Nephron progenitor cell (in vitro differentiated cells): ENCODE measurements around the gene PRKAG2.

ENCODE experiments used
- DNase-seq: peaks from one replicate; pipeline ENCODE4 v3.0.0; 2021
- H3K27ac Mint-ChIP-seq: 2 replicates; pipeline ENCODE4 v1.8.0; 2021; ENCODE audit warnings: mild to moderate bottlenecking, moderate library complexity, mixed read lengths
- H3K27me3 Mint-ChIP-seq: 2 replicates; pipeline ENCODE4 v1.8.0; 2021; ENCODE audit warnings: mild to moderate bottlenecking, low read depth, mixed read lengths; ENCODE audit not compliant: poor library complexity
- H3K36me3 Mint-ChIP-seq: 2 replicates; pipeline ENCODE4 v1.8.0; 2021; ENCODE audit warnings: low read depth, mixed read lengths
- H3K4me1 Mint-ChIP-seq: 2 replicates; pipeline ENCODE4 v1.8.0; 2021; ENCODE audit warnings: mixed read lengths
- H3K4me3 Mint-ChIP-seq: 2 replicates; pipeline ENCODE4 v1.8.0; 2021; ENCODE audit warnings: mild to moderate bottlenecking, moderate library complexity, mixed read lengths
- H3K9me3 Mint-ChIP-seq: 2 replicates; pipeline ENCODE4 v1.8.0; 2021; ENCODE audit warnings: mild to moderate bottlenecking, moderate library complexity, mixed read lengths
- CTCF ChIP-seq: fragments of 200-600 bp; sonication (generic); IDR thresholded peaks from 2 replicates; pipeline ENCODE4 v1.5.0; 2021; ENCODE audit warnings: antibody characterized with exemption

Gene PRKAG2

GRCh38 chr7:151694828-151695580 lies 181.9 kb downstream of the PRKAG2 start:
- TF ChIP-seq CTCF, result no peak
- Mint-ChIP-seq H3K36me3 (no peaks in the 10 kb centered on the region), H3K9me3 (no peaks in the 10 kb centered on the region), H3K27me3 (peaks cover 5% of the 10 kb centered on the region), H3K4me3 (no peak overlapping the region), H3K27ac (no peak overlapping the region), H3K4me1 (peaks cover 69% of the 10 kb centered on the region)
- DNase-seq, result no peak

GRCh38 chr7:151694441-151694827 lies 182.5 kb downstream of the PRKAG2 start:
- Mint-ChIP-seq H3K9me3 (no peaks in the 10 kb centered on the region), H3K4me3 (no peak overlapping the region), H3K27me3 (peaks cover 5% of the 10 kb centered on the region), H3K27ac (no peak overlapping the region), H3K4me1 (peaks cover 69% of the 10 kb centered on the region), H3K36me3 (no peaks in the 10 kb centered on the region)
- TF ChIP-seq CTCF, result no peak
- DNase-seq, result no peak

- Mint-ChIP-seq H3K4me1 (peaks cover 62% of the 10 kb centered on the region), H3K4me3 (no peak overlapping the region), H3K27me3 (peaks cover 5% of the 10 kb centered on the region), H3K27ac (no peak overlapping the region), H3K36me3 (no peaks in the 10 kb centered on the region), H3K9me3 (no peaks in the 10 kb centered on the region)
- no peak for TF ChIP-seq CTCF
- no peak for DNase-seq
These were observed 183.8 kb downstream of the PRKAG2 start for GRCh38 chr7:151693140-151693539.

- no peaks in the 10 kb centered on the region for H3K9me3 Mint-ChIP-seq
- H3K4me1 Mint-ChIP-seq, result peaks cover 63% of the 10 kb centered on the region
- peaks cover 6% of the 10 kb centered on the region for H3K27me3 Mint-ChIP-seq
- no peak overlapping the region for H3K4me3 Mint-ChIP-seq
- no peaks in the 10 kb centered on the region for H3K36me3 Mint-ChIP-seq
- DNase-seq, result peak; percentile 29
- TF ChIP-seq CTCF, result no peak
- no peak overlapping the region for H3K27ac Mint-ChIP-seq
These were observed 184.2 kb downstream of the PRKAG2 start for GRCh38 chr7:151692721-151693120.

GRCh38 chr7:151691449-151691848 lies 185.5 kb downstream of the PRKAG2 start:
- Mint-ChIP-seq H3K27me3 (peaks cover 8% of the 10 kb centered on the region), H3K9me3 (no peaks in the 10 kb centered on the region), H3K4me1 (peaks cover 71% of the 10 kb centered on the region), H3K4me3 (no peak overlapping the region), H3K27ac (no peak overlapping the region), H3K36me3 (no peaks in the 10 kb centered on the region)
- TF ChIP-seq CTCF, result no peak
- DNase-seq, result no peak

GRCh38 chr7:151690606-151691005 lies 186.3 kb downstream of the PRKAG2 start:
- DNase-seq, result no peak

More at GRCh38 chr7:151690606-151691005, 186.3 kb downstream of the PRKAG2 start:
- no peaks in the 10 kb centered on the region for H3K36me3 Mint-ChIP-seq
- H3K9me3 Mint-ChIP-seq, result no peaks in the 10 kb centered on the region
- H3K27ac Mint-ChIP-seq, result peak overlapping the region; percentile 52
- H3K4me3 Mint-ChIP-seq, result no peak overlapping the region
- TF ChIP-seq CTCF, result no peak
- peaks cover 68% of the 10 kb centered on the region for H3K4me1 Mint-ChIP-seq
- peaks cover 8% of the 10 kb centered on the region for H3K27me3 Mint-ChIP-seq
